Smooth muscle cell (in vitro differentiated cells): ENCODE data around the gene MCUB. TPM values are rescaled to one million over a fixed set of nuclear protein-coding genes. Genes with fewer than 3 reads are reported as not detected.

Source experiments
- DNase-seq: peaks from one replicate; lab custom pipeline; 2025; ENCODE audit not compliant: unreplicated experiment; lab: John Stamatoyannopoulos, UW
- H2AFZ ChIP-seq: fragments of 200-600 bp; sonication (generic); 2 replicates; pipeline ENCODE4 v1.6.0; 2016; ENCODE audit warnings: antibody characterized with exemption, low read depth, mild to moderate bottlenecking
- H3F3A ChIP-seq: fragments of 200-600 bp; sonication (generic); 2 replicates; pipeline ENCODE4 v1.6.0; 2017; ENCODE audit warnings: antibody characterized with exemption, low read depth
- H3K27ac ChIP-seq: fragments of 200-600 bp; sonication (generic); 2 replicates; pipeline ENCODE4 v1.5.1; 2016; ENCODE audit warnings: low read depth, mild to moderate bottlenecking
- H3K27me3 ChIP-seq: fragments of 200-600 bp; sonication (generic); 2 replicates; pipeline ENCODE4 v1.6.1; 2016; ENCODE audit warnings: low read depth, mild to moderate bottlenecking
- H3K36me3 ChIP-seq: fragments of 200-600 bp; sonication (generic); 2 replicates; pipeline ENCODE4 v1.5.1; 2016; ENCODE audit warnings: low read depth
- H3K4me1 ChIP-seq: fragments of 200-600 bp; sonication (generic); 2 replicates; pipeline ENCODE4 v1.5.1; 2016; ENCODE audit warnings: low read depth
- H3K4me2 ChIP-seq: fragments of 200-600 bp; sonication (generic); 2 replicates; pipeline ENCODE4 v1.6.0; 2016; ENCODE audit warnings: mild to moderate bottlenecking
- H3K4me3 ChIP-seq: fragments of 200-600 bp; sonication (generic); 2 replicates; pipeline ENCODE4 v1.5.1; 2016; ENCODE audit warnings: mild to moderate bottlenecking
- H3K79me2 ChIP-seq: fragments of 200-600 bp; sonication (generic); 2 replicates; pipeline ENCODE4 v1.6.0; 2016; ENCODE audit warnings: low read depth, mild to moderate bottlenecking
- H3K9ac ChIP-seq: fragments of 200-600 bp; sonication (generic); 2 replicates; pipeline ENCODE4 v1.6.0; 2016; ENCODE audit warnings: low read depth
- H3K9me3 ChIP-seq: fragments of 200-600 bp; sonication (generic); replicated peaks from 2 replicates; pipeline ENCODE4 v1.5.1; 2016; ENCODE audit warnings: low read depth
- H4K20me1 ChIP-seq: fragments of 200-600 bp; sonication (generic); 2 replicates; pipeline ENCODE4 v1.6.0; 2016; ENCODE audit warnings: low read depth
- WGBS: methylation state at CpG from one replicate; pipeline ENCODE4 v1.1.7; 2016; ENCODE audit warnings: low lambda C conversion rate; 5-methylcytosine and 5-hydroxymethylcytosine counted together
- polyA plus RNA-seq: library from polyadenylated mRNA; unstranded; fragments of >200 nt; fragmentation: Nextera tagmentation; extraction: Ambion mirVana; gene quantifications from 2 replicates; pipeline ENCODE4 v1.2.1, GENCODE V29; 2016
- small RNA-seq: library from RNA; depleted of rRNA; stranded (forward); fragments of <200 nt; gene quantifications from one replicate; pipeline ENCODE3, GENCODE V24; 2014
- total RNA-seq: library from RNA; depleted of rRNA; stranded (reverse); fragments of >200 nt; gene quantifications from 2 replicates; pipeline ENCODE4 v1.2.3, GENCODE V29; 2014
- TF ChIP-seq, protein P1 (sequence below): fragments of 200-600 bp; sonication (generic); IDR thresholded peaks from 2 replicates; pipeline ENCODE4 v1.5.1; 2017; ENCODE audit warnings: borderline replicate concordance, mild to moderate bottlenecking, antibody characterized with exemption; ENCODE audit not compliant: insufficient read depth, poor library complexity, severe bottlenecking

Gene MCUB
- total and polyA plus RNA-seq, 2 experiments from 2014 or later, result 2.6 to 6.4 TPM

DNA sequence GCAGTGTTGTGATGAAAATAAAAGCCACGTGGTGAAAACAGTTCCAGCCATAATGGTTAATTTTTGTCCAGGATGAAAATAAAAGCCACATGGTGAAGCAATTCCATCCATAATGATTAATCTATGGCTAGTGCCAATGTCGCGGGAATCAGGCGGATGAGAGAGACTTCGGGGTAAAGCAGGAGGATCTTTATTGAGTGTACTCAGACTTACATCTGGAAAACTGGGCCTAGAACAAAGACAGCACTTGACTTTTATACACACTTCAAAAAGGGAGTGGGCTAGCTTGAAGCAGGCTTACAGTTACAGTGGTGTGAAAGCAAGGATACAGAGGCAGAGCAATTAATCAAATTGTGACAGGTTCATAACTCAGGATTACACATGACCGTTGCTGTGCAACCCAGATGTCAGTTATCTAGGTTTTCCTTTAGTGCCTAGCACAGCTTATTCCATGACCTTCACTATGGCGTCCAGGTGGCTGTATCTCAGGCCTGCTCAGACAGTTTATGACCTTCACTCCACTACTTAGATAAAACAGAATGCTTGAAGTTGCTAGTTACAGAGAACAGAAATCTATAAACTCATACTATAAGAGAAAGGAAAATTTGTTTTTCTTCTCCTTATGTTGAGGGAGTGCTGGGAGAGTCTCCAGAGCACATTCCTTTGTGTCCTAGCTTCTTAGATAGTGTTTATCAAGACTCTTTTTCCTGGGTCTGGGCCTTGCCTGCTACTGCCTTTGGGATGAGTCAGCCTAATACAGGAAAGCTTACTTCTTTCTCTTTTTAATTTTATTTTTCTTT, 175.7 kb downstream of the MCUB start:
- TF ChIP-seq, protein P1, sequence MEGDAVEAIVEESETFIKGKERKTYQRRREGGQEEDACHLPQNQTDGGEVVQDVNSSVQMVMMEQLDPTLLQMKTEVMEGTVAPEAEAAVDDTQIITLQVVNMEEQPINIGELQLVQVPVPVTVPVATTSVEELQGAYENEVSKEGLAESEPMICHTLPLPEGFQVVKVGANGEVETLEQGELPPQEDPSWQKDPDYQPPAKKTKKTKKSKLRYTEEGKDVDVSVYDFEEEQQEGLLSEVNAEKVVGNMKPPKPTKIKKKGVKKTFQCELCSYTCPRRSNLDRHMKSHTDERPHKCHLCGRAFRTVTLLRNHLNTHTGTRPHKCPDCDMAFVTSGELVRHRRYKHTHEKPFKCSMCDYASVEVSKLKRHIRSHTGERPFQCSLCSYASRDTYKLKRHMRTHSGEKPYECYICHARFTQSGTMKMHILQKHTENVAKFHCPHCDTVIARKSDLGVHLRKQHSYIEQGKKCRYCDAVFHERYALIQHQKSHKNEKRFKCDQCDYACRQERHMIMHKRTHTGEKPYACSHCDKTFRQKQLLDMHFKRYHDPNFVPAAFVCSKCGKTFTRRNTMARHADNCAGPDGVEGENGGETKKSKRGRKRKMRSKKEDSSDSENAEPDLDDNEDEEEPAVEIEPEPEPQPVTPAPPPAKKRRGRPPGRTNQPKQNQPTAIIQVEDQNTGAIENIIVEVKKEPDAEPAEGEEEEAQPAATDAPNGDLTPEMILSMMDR, result no peak
- H3K9me3 ChIP-seq, result no peaks in the 10 kb centered on the region
- no peaks in the 10 kb centered on the region for H3K27me3 ChIP-seq
- no peaks in the 10 kb centered on the region for H3K36me3 ChIP-seq
- H4K20me1 ChIP-seq, result no peaks in the 10 kb centered on the region
- H3F3A ChIP-seq, result no peaks in the 10 kb centered on the region
- no peak for DNase-seq
- peak overlapping the region; percentile 20 for H2AFZ ChIP-seq
- 33% methylated on average over 7 of the region's 7 CpGs for WGBS
- no peaks in the 10 kb centered on the region for H3K79me2 ChIP-seq
- H3K4me2 ChIP-seq, result no peak overlapping the region
- H3K4me3 ChIP-seq, result no peak overlapping the region
- peak overlapping the region; percentile 49 for H3K27ac ChIP-seq
- H3K9ac ChIP-seq, result no peak overlapping the region
- H3K4me1 ChIP-seq, result peaks cover 2% of the 10 kb centered on the region

Small RNA genes within 50 kb of the gene (small RNA-seq; reads per million reads assigned to genes)
- 1.9 reads per million, percentile 42 among the genes with 10 or more reads in this experiment for gene HIGD1AP14

Other genes with a start within 250 kb of the MCUB start
- 50.5 and 57.5 TPM in 2 replicates for gene SEC24B, start 126.4 kb upstream of the MCUB start, total RNA-seq
- gene SEC24B, start 126.4 kb upstream of the MCUB start, polyA plus RNA-seq, result 18.3 and 20.5 TPM in 2 replicates
- 31.2 and 42.7 TPM in 2 replicates for gene CASP6, start 143.2 kb downstream of the MCUB start, total RNA-seq
- 34.8 and 39.5 TPM in 2 replicates for gene CASP6, start 143.2 kb downstream of the MCUB start, polyA plus RNA-seq
- 17.7 and 36.8 TPM in 2 replicates for gene PLA2G12A, start 169.8 kb downstream of the MCUB start, total RNA-seq
- gene PLA2G12A, start 169.8 kb downstream of the MCUB start, polyA plus RNA-seq, result 56.5 and 57.6 TPM in 2 replicates
- 0.63 and 3.0 TPM in 2 replicates for gene CFI, start 241.8 kb downstream of the MCUB start, total RNA-seq
- 1.1 and 1.4 TPM in 2 replicates for gene CFI, start 241.8 kb downstream of the MCUB start, polyA plus RNA-seq